Breast epithelium (tissue), 4 donors: Measurements from ENCODE around the gene LRRN2. TPM values are rescaled to one million over a fixed set of nuclear protein-coding genes. Genes with fewer than 3 reads are reported as not detected.

Experiments used
- DNase-seq, 2 donors: peaks; one replicate each; pipeline ENCODE4 v3.0.0-alpha.2; 2019; ENCODE audit warnings: low spot score in 2 of 2
- H3K27ac ChIP-seq, 2 donors: fragments of 200-600 bp; sonication (generic) in 1 of 2; one replicate each; pipeline ENCODE4 v1.5.1; 2016 to 2019; ENCODE audit warnings: mild to moderate bottlenecking in 1 of 2
- H3K27me3 ChIP-seq, 2 donors: fragments of 200-600 bp; sonication (generic) in 1 of 2; one replicate each; pipeline versions ENCODE4 v1.5.1 to v1.6.0; 2017 to 2019; ENCODE audit warnings: control low read depth in 1 of 2, mild to moderate bottlenecking in 1 of 2
- H3K36me3 ChIP-seq: fragments of 200-600 bp; one replicate; pipeline ENCODE4 v1.5.1; 2019
- H3K4me1 ChIP-seq, 2 donors: fragments of 200-600 bp; sonication (generic); one replicate each; pipeline ENCODE4 v1.5.1; 2016 to 2019; ENCODE audit warnings: control low read depth in 1 of 2
- H3K4me3 ChIP-seq, 3 donors: fragments of 200-600 bp; sonication (generic); 1 replicate in 2 of 3; 2 replicates in 1 of 3; pipeline ENCODE4 v1.5.1; 2016 to 2019; ENCODE audit warnings: mild to moderate bottlenecking in 3 of 3, moderate library complexity in 2 of 3
- H3K9me3 ChIP-seq, 2 donors: fragments of 200-600 bp; sonication (generic) in 1 of 2; one replicate each; pipeline ENCODE4 v1.5.1; 2016 to 2019; ENCODE audit warnings: control low read depth in 1 of 2
- CTCF ChIP-seq, 3 donors: fragments of 450-650 bp; IDR thresholded peaks; one replicate each; pipeline ENCODE4 v1.5.1; 2016 to 2017; ENCODE audit warnings: antibody characterized with exemption in 3 of 3, mild to moderate bottlenecking in 3 of 3, moderate library complexity in 3 of 3
- POLR2A ChIP-seq: fragments of 450-650 bp; IDR thresholded peaks from one replicate; pipeline ENCODE4 v1.6.1; 2016; ENCODE audit warnings: antibody characterized with exemption, mild to moderate bottlenecking, moderate library complexity
- POLR2AphosphoS5 ChIP-seq, 3 donors: sonication (generic); formaldehyde crosslinking; IDR thresholded peaks; one replicate each; pipeline ENCODE4 v1.6.1; 2017; ENCODE audit warnings: antibody characterized with exemption in 3 of 3
- intact Hi-C: fragments of 100-400 bp; cut with DNase I; formaldehyde crosslinking; loops from one replicate; pipeline ENCODE4 v1.15.1; 2023; ENCODE audit warnings: low total_unique reads
- total RNA-seq, 3 donors: library from RNA; depleted of rRNA; stranded (reverse); fragments of >200 nt; gene quantifications; one replicate each; pipeline ENCODE4 v1.1.0, GENCODE V29; 2016

Gene LRRN2
- total RNA-seq, 3 donors from 2014 or later, result 0.32 to 2.5 (median 2.0) TPM

- no peaks in the 10 kb centered on the region for H3K9me3 ChIP-seq
- peaks cover 0 to 6% of the 10 kb centered on the region in 2 donors for H3K4me1 ChIP-seq
- no peak for TF ChIP-seq CTCF (IDR thresholded peaks at IDR 0.05)
- TF ChIP-seq POLR2A, result no peak
- TF ChIP-seq POLR2AphosphoS5 (IDR thresholded peaks at IDR 0.05), result no peak
- no peak overlapping the region for H3K4me3 ChIP-seq
- no peaks in the 10 kb centered on the region for H3K36me3 ChIP-seq
- DNase-seq, result no peak
- no peaks in the 10 kb centered on the region for H3K27me3 ChIP-seq
- no peak overlapping the region for H3K27ac ChIP-seq
- intact Hi-C loops, result no loop called here
These were observed 5.1 kb downstream of the LRRN2 start for GRCh38 chr1:204680461-204680860.

GRCh38 chr1:204680051-204680450 lies 5.5 kb downstream of the LRRN2 start:
- no peak for DNase-seq
- peaks cover 0 to 6% of the 10 kb centered on the region in 2 donors for H3K4me1 ChIP-seq
- no peaks in the 10 kb centered on the region for H3K9me3 ChIP-seq
- H3K36me3 ChIP-seq, result no peaks in the 10 kb centered on the region
- TF ChIP-seq CTCF (IDR thresholded peaks at IDR 0.05) (no peak), POLR2A (no peak), POLR2AphosphoS5 (IDR thresholded peaks at IDR 0.05) (no peak)
- no peak overlapping the region for H3K4me3 ChIP-seq
- no peak overlapping the region for H3K27ac ChIP-seq
- H3K27me3 ChIP-seq, result no peaks in the 10 kb centered on the region
- intact Hi-C loops, result no loop called here

- no peak for DNase-seq
- Histone ChIP-seq H3K4me1 (no peaks in the 10 kb centered on the region), H3K27ac (no peak overlapping the region), H3K36me3 (no peaks in the 10 kb centered on the region), H3K27me3 (no peaks in the 10 kb centered on the region), H3K4me3 (no peak overlapping the region), H3K9me3 (no peaks in the 10 kb centered on the region)
- no peak for TF ChIP-seq POLR2A
- TF ChIP-seq CTCF (IDR thresholded peaks at IDR 0.05), result no peak
- TF ChIP-seq POLR2AphosphoS5 (IDR thresholded peaks at IDR 0.05), result no peak
- intact Hi-C loops, result no loop called here
These were observed 6.6 kb downstream of the LRRN2 start for GRCh38 chr1:204678721-204679475.

GRCh38 chr1:204677864-204678263 lies 7.7 kb downstream of the LRRN2 start:
- Histone ChIP-seq H3K27me3 (no peaks in the 10 kb centered on the region), H3K36me3 (no peaks in the 10 kb centered on the region), H3K27ac (no peak overlapping the region), H3K9me3 (no peaks in the 10 kb centered on the region), H3K4me3 (no peak overlapping the region), H3K4me1 (no peaks in the 10 kb centered on the region)
- intact Hi-C loops, result no loop called here
- no peak for TF ChIP-seq POLR2AphosphoS5 (IDR thresholded peaks at IDR 0.05)
- no peak for DNase-seq

GRCh38 chr1:204676043-204676442 lies 9.5 kb downstream of the LRRN2 start:
- Histone ChIP-seq H3K27ac (no peak overlapping the region), H3K27me3 (no peaks in the 10 kb centered on the region), H3K4me3 (no peak overlapping the region), H3K36me3 (no peaks in the 10 kb centered on the region), H3K9me3 (no peaks in the 10 kb centered on the region), H3K4me1 (no peaks in the 10 kb centered on the region)
- intact Hi-C loops, result no loop called here
- TF ChIP-seq CTCF (IDR thresholded peaks at IDR 0.05) (no peak), POLR2A (no peak), POLR2AphosphoS5 (IDR thresholded peaks at IDR 0.05) (no peak)
- DNase-seq, result no peak
